ENCODE data around the gene GNA12.

- TF ChIP-seq EZH2phosphoT487 (IDR thresholded peaks at IDR 0.05; ENCODE audit: insufficient read depth, low read depth): no peak
- no peak for TF ChIP-seq EZH2 (IDR thresholded peaks at IDR 0.05; ENCODE audit: insufficient read depth, poor library complexity, severe bottlenecking)
Observed at GRCh38 chr7:2716488-2716887, 127.6 kb downstream of the GNA12 start.

All from GM23248 (cell line).